T-helper 1 cell (primary cell): Measurements from ENCODE around the gene HABP2.

Experiments
- DNase-seq, 5 donors: peaks; one replicate each; pipeline ENCODE4 v3.0.0-alpha.2; 2012 to 2020
- total RNA-seq, 4 donors: gene quantifications; one replicate each; lab custom pipeline; 2026; lab: John Stamatoyannopoulos, UW

HABP2 gene
- 0 reads per million in 4 donors for total RNA-seq

GRCh38 chr10:113552701-113553100 lies at the start of gene HABP2:
Gene HABP2, plus strand, starts transcription at chr10:113553053. Its CDS starts 69 bp downstream, at chr10:113553122.
- no peak for DNase-seq

- no peak for DNase-seq
These were observed 48.9 kb upstream of the HABP2 start for GRCh38 chr10:113503930-113504329.

GRCh38 chr10:113504423-113504822 lies 48.4 kb upstream of the HABP2 start:
- no peak for DNase-seq

GRCh38 chr10:113506476-113506875 lies 46.4 kb upstream of the HABP2 start:
- no peak for DNase-seq

- DNase-seq: no peak
These were observed 41.4 kb upstream of the HABP2 start for GRCh38 chr10:113511419-113511818.

GRCh38 chr10:113515161-113515560 lies 37.7 kb upstream of the HABP2 start:
- no peak for DNase-seq

- no peak for DNase-seq
These were observed 37.3 kb upstream of the HABP2 start for GRCh38 chr10:113515601-113516000.

GRCh38 chr10:113516061-113516460 lies 36.8 kb upstream of the HABP2 start:
- DNase-seq: no peak

GRCh38 chr10:113517165-113517900 lies 35.5 kb upstream of the HABP2 start:
- no peak for DNase-seq

GRCh38 chr10:113517901-113518260 lies 35.0 kb upstream of the HABP2 start:
- no peak for DNase-seq

- no peak for DNase-seq
These were observed 34.4 kb upstream of the HABP2 start for GRCh38 chr10:113518415-113518814.

- DNase-seq: no peak
These were observed 33.8 kb upstream of the HABP2 start for GRCh38 chr10:113518816-113519591.

GRCh38 chr10:113519681-113520115 lies 33.2 kb upstream of the HABP2 start:
- no peak for DNase-seq

- DNase-seq: no peak
These were observed 32.6 kb upstream of the HABP2 start for GRCh38 chr10:113520261-113520660.

GRCh38 chr10:113520690-113521474 lies 32.0 kb upstream of the HABP2 start:
- peak in 1 of 5 donors; percentile 16 for DNase-seq

- no peak for DNase-seq
These were observed 31.4 kb upstream of the HABP2 start for GRCh38 chr10:113521475-113521795.

- no peak for DNase-seq
These were observed 30.4 kb upstream of the HABP2 start for GRCh38 chr10:113522460-113522859.

- DNase-seq: no peak
These were observed 29.8 kb upstream of the HABP2 start for GRCh38 chr10:113523071-113523470.

- DNase-seq: no peak
These were observed 29.2 kb upstream of the HABP2 start for GRCh38 chr10:113523628-113524027.

GRCh38 chr10:113524120-113524519 lies 28.7 kb upstream of the HABP2 start:
- no peak for DNase-seq

- no peak for DNase-seq
These were observed 28.0 kb upstream of the HABP2 start for GRCh38 chr10:113524539-113525490.

GRCh38 chr10:113525713-113526112 lies 27.1 kb upstream of the HABP2 start:
- no peak for DNase-seq
